Bronchial epithelial cell (primary cell): Measurements from ENCODE around the gene HAVCR1. TPM values are rescaled to one million over a fixed set of nuclear protein-coding genes. Genes with fewer than 3 reads are reported as not detected.

Experiments used
- DNase-seq: peaks from one replicate; pipeline ENCODE4 v3.0.0-alpha.2; 2010; ENCODE audit warnings: low read depth
- FAIRE-seq: peaks from 2 replicates; lab custom pipeline; 2011; peaks lifted over from hg19 to GRCh38; lab: Jason Lieb, UNC
- H3K27me3 ChIP-seq: 2 replicates; pipeline ENCODE4 v1.5.1; 2011; ENCODE audit warnings: low read length; ENCODE audit not compliant: control insufficient read depth, insufficient read depth
- H3K36me3 ChIP-seq: 2 replicates; pipeline ENCODE4 v1.5.1; 2011; ENCODE audit warnings: low read length; ENCODE audit not compliant: control insufficient read depth, insufficient read depth
- H3K4me3 ChIP-seq: 2 replicates; pipeline ENCODE4 v1.5.1; 2011; ENCODE audit warnings: mild to moderate bottlenecking, low read depth, low read length, control low read depth
- CTCF ChIP-seq: IDR thresholded peaks from 2 replicates; pipeline ENCODE4 v1.5.1; 2011; ENCODE audit warnings: mild to moderate bottlenecking, moderate library complexity, low read length, control low read depth, inconsistent platforms; ENCODE audit not compliant: insufficient read depth, severe bottlenecking
- total RNA-seq: library from RNA; depleted of rRNA; stranded (reverse); fragments of >200 nt; gene quantifications from 2 replicates; pipeline ENCODE4 v1.2.1, GENCODE V29; 2014

Gene HAVCR1
- total RNA-seq, 1 donor from 2014 or later = not detected

GRCh38 chr5:156984064-156984463, 74.9 kb downstream of the HAVCR1 start:
- H3K27me3 ChIP-seq = no peaks in the 10 kb centered on the region
- FAIRE-seq = no peak
- DNase-seq = no peak
- no peaks in the 10 kb centered on the region for H3K36me3 ChIP-seq
- no peak for TF ChIP-seq CTCF
- H3K4me3 ChIP-seq = no peak overlapping the region

DNA sequence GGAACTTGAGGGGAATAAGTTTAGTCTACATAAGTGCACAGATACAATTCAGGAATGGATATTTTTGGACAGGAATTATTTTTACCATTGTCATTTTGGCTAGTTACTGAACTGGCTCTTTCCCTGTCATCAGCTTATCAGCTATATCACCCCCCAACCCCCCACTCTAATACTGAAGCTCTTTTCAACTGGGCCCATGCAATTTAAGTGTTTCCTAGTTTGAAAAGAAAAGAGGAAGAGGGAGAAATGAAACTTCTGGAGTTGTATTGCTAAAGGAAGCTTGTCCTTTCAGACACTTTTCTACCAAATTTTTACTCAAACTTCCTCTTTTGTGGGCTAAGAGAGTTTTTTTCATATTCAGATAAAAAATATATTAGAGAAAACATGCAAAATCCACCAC, 77.4 kb downstream of the HAVCR1 start:
- no peak overlapping the region for H3K4me3 ChIP-seq
- no peaks in the 10 kb centered on the region for H3K36me3 ChIP-seq
- no peak for TF ChIP-seq CTCF
- no peaks in the 10 kb centered on the region for H3K27me3 ChIP-seq
- FAIRE-seq (no peak), DNase-seq (no peak)

Other genes with a start within 250 kb of the HAVCR1 start
- gene PPP1R2B, start 208.8 kb downstream of the HAVCR1 start, total RNA-seq = under 0.01 TPM in 1 of 2 replicates, not detected in the other
- gene TIMD4, start 95.9 kb downstream of the HAVCR1 start, total RNA-seq = not detected in 2 replicates
- 0.38 and 0.53 TPM in 2 replicates for gene HAVCR2, start 49.9 kb upstream of the HAVCR1 start, total RNA-seq
- 7.9 and 8.2 TPM in 2 replicates for gene MED7, start 83.7 kb upstream of the HAVCR1 start, total RNA-seq
- gene GARIN3, start 107.1 kb upstream of the HAVCR1 start, total RNA-seq = not detected in 2 replicates
- gene ITK, start 121.7 kb upstream of the HAVCR1 start, total RNA-seq = not detected in 2 replicates
- 3.9 and 8.2 TPM in 2 replicates for gene CYFIP2, start 207.0 kb upstream of the HAVCR1 start, total RNA-seq